Measurements from ENCODE around the gene CCR5AS. TPM values are rescaled to one million over a fixed set of nuclear protein-coding genes. Genes with fewer than 3 reads are reported as not detected.
"Not testable (repeated sequence)": the region's sequence is repeated elsewhere in the genome, so short reads cannot be mapped to it uniquely, and the experiment has no call there.

CCR5AS gene

DNA sequence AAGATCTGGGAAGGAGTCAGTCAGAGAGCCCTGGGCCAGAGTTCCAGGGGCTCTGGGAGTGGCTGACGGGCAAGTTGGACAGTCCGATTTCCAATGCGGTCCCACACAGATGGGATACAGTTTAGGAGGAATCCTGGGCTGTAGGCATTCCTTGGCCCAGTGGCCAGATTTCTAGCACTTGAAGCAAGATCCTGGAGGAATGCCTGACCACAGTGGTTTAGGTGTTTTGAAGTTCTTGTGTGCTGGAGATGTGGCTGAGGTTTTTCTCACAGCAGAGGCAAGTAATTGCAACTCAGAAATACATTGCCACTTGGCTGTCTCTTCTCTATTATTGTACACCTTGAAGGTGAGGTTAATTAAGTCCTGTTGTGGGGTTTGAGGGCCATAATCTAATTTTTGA is 76.2 kb downstream of the CCR5AS start:
- H3K27ac Mint-ChIP-seq, DNase-seq, H3K36me3 Mint-ChIP-seq, H3K9me3 Mint-ChIP-seq, POLR2A ChIA-PET, ATAC-seq, H3K27me3 Mint-ChIP-seq, H3K4me3 Mint-ChIP-seq, H3K4me1 Mint-ChIP-seq: not testable (repeated sequence)

DNA sequence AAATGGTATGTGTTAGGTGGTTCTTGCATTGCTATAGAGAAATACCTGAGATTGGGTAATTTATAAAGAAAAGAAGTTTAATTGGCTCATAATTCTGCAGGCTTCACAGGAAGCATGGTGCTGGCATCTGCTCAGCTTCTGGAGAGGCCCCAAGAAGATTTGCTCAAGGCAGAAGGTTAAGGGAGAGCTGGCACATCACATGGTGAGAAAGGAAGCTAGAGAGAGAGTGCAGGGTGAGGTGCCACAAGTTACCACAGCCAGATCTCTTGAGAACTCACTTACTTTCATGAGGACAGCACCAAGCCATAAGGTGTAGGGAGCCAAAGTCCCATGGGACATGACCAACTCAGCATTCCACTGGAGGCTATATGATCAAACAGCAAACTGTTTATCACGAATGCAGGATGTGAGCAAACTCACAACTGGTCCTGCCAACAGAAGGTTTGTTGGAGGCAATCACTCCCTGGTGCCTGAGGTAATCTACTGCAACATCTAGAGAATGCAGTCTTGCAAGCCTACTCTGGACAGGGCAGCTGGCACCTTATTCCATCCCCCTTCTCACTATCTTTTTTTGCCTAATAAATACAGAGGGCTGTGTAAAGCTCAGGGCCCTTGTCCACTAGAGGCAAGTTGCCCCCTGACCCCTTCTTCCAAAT is 81.1 kb downstream of the CCR5AS start:
- ATAC-seq (no peak), DNase-seq (no peak)
- POLR2A ChIA-PET = no interaction called here
- no peaks in the 10 kb centered on the region for H3K36me3 Mint-ChIP-seq
- no peaks in the 10 kb centered on the region for H3K27me3 Mint-ChIP-seq
- H3K27ac Mint-ChIP-seq = no peak overlapping the region
- H3K9me3 Mint-ChIP-seq = peaks cover 0 to 6% (median 0%) of the 10 kb centered on the region in 9 donors
- H3K4me3 Mint-ChIP-seq = no peak overlapping the region
- peaks cover 0 to 27% (median 2%) of the 10 kb centered on the region in 4 donors for H3K4me1 Mint-ChIP-seq

DNA sequence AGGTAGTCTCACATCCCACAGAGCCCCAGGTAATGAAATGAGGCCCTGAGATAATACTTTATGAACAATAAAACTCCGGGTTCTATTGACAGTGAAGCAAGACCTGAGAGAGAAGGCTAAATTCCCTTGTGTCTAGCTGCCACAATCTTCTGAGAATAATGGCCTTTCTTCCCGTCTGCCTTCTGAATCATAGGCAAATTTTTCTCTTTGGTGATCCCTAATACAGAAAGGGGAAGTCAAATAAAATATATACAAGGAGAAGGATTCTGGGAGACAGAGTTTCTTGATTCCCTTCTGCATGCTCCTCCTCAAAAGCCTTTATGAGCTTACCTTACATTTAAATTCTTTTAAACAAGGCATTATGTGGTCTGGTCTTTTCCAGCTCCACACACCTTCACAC is 82.8 kb downstream of the CCR5AS start:
- H3K27me3 Mint-ChIP-seq = no peaks in the 10 kb centered on the region
- ATAC-seq = no peak
- no peak for DNase-seq
- no peaks in the 10 kb centered on the region for H3K36me3 Mint-ChIP-seq
- POLR2A ChIA-PET = no interaction called here
- H3K4me1 Mint-ChIP-seq = peaks cover 0 to 34% (median 2%) of the 10 kb centered on the region in 4 donors
- peaks cover 0 to 6% (median 0%) of the 10 kb centered on the region in 9 donors for H3K9me3 Mint-ChIP-seq
- no peak overlapping the region for H3K4me3 Mint-ChIP-seq
- no peak overlapping the region for H3K27ac Mint-ChIP-seq

DNA sequence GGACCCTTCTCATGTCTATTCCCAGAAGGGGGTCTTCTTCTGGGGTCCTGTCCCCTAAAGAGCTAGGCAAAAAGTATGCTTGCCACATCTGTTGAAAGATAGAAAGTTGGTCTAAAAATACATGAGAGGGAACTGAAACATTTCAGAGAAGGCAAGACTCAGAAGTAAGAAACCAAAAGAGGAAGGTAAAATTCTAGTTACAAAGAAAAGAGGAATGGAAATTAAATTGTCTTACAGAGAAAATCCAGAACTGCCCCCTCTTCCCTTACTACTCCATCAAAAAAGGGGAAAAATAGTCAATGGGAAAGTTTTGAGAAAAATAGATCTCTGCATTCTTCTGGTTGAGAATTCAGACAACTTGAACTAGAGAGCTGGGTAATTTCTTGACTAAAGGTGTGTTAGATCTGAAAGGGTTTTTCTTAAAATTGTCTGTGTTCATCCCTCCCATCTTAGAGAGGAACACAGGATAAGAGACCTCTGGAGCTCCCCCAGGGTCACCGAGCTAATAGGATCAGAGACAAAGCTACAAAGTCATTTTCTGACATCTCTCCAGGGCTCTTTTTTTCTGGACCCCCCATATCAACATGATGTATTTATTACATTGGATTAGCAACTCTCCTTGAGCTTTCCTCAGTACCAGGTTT is 85.3 kb downstream of the CCR5AS start:
- peaks cover 0 to 38% (median 2%) of the 10 kb centered on the region in 4 donors for H3K4me1 Mint-ChIP-seq
- peaks cover 0 to 5% (median 0%) of the 10 kb centered on the region in 3 donors for H3K36me3 Mint-ChIP-seq
- DNase-seq (no peak), ATAC-seq (no peak)
- H3K4me3 Mint-ChIP-seq = peak overlapping the region in 1 of 10 donors; percentile 61
- peaks cover 0 to 1% (median 0%) of the 10 kb centered on the region in 5 donors for H3K27me3 Mint-ChIP-seq
- POLR2A ChIA-PET = no interaction called here
- H3K9me3 Mint-ChIP-seq = peaks cover 0 to 21% (median 5%) of the 10 kb centered on the region in 9 donors
- peak overlapping the region in 1 of 10 donors; percentile 27 for H3K27ac Mint-ChIP-seq

DNA sequence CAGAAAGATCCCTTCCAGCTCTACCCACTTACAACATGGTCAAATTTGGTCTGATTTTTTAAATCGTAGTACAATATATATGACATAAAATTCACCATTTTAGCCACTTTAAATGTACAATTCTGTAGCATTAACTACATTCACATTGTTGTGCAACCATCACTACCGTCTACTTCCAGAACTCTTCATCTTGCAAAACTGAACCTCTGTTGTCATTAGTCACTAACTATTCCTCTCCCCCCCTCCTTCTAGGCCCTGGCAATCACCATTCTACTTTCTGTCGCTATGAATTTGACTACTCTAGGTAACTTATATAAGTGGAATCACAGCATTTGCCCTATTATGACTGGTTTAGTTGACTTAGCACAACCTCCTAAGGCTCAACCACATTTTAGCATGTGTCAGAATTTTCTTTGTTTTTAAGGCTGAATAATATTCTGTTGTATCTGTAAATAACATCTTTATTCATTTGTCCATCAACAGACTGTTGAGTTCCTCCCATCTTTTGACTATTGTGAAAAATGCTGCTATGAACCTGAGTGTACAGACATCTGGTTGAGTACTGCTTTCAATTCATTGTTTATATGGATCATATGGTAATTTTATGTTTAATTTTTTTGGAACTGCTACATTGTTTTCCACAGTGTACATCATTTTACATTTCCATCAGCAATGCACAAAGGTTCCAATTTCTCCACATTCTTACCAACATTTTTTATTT is 88.5 kb downstream of the CCR5AS start:
- DNase-seq (no peak), ATAC-seq (no peak)
- H3K27ac Mint-ChIP-seq = no peak overlapping the region
- H3K27me3 Mint-ChIP-seq = peaks cover 0 to 1% (median 0%) of the 10 kb centered on the region in 5 donors
- peaks cover 0 to 54% (median 0%) of the 10 kb centered on the region in 4 donors for H3K4me1 Mint-ChIP-seq
- peaks cover 0 to 6% (median 5%) of the 10 kb centered on the region in 3 donors for H3K36me3 Mint-ChIP-seq
- POLR2A ChIA-PET = no interaction called here
- H3K4me3 Mint-ChIP-seq = no peak overlapping the region
- peaks cover 0 to 18% (median 5%) of the 10 kb centered on the region in 9 donors for H3K9me3 Mint-ChIP-seq

DNA sequence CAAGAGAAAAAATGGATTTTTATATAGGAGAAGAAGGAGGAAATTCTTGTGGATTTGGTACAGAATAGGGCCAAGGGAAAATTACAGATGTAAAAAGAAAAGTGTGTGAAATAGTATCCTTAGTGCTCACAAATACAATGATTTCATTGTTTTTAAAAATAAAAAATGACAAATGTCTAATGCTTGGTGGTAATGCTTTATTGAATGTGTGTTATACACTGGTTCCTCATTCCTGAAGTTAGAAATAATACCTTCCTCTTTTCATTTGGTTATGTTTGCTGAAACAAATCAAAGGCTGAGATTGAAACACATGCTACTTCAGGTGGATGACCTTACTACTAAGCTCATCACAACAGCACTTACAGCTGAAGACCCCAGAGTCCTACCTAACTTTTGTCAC is 90.7 kb downstream of the CCR5AS start:
- peaks cover 0 to 1% (median 0%) of the 10 kb centered on the region in 5 donors for H3K27me3 Mint-ChIP-seq
- H3K9me3 Mint-ChIP-seq = peaks cover 0 to 15% (median 5%) of the 10 kb centered on the region in 9 donors
- no peak overlapping the region for H3K27ac Mint-ChIP-seq
- H3K4me1 Mint-ChIP-seq = peaks cover 0 to 39% (median 0%) of the 10 kb centered on the region in 4 donors
- no peak overlapping the region for H3K4me3 Mint-ChIP-seq
- no peak for ATAC-seq
- POLR2A ChIA-PET = no interaction called here
- DNase-seq = no peak
- peaks cover 0 to 6% (median 5%) of the 10 kb centered on the region in 3 donors for H3K36me3 Mint-ChIP-seq

DNA sequence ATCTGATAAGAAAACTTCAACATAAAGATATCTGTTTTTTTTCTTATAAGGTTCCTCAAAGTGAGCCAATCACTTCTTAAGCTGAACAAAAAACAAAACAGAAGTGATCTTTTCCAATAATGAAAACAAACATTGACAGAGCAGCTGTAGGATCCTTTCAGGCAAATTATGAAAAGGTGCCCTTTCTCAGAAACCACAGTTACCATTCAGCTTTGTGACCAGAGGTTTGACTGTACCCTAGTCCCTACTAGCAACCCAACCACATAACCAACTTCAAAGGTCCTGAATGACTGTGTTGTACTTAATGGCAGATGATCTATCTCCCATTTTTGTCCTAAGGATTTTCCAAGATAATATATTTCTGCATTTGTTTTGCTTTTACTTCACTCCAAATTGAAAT is 92.3 kb downstream of the CCR5AS start:
- H3K9me3 Mint-ChIP-seq = peaks cover 0 to 15% (median 5%) of the 10 kb centered on the region in 9 donors
- H3K27me3 Mint-ChIP-seq = peaks cover 0 to 1% (median 0%) of the 10 kb centered on the region in 5 donors
- no peak overlapping the region for H3K4me3 Mint-ChIP-seq
- no peak overlapping the region for H3K27ac Mint-ChIP-seq
- DNase-seq (no peak), ATAC-seq (no peak)
- POLR2A ChIA-PET = no interaction called here
- H3K4me1 Mint-ChIP-seq = peaks cover 0 to 30% (median 0%) of the 10 kb centered on the region in 4 donors
- peaks cover 0 to 6% (median 5%) of the 10 kb centered on the region in 3 donors for H3K36me3 Mint-ChIP-seq

Other genes starting within 250 kb of the CCR5AS start
- under 1 TPM; 0.55 to 0.94 TPM for gene CCR1, start 198.8 kb downstream of the CCR5AS start, total RNA-seq
- gene CCR1, start 198.8 kb downstream of the CCR5AS start, polyA plus RNA-seq = 1 to 10 TPM in 1 of 3 donors, under 1 TPM in 1, not detected in 1; 0.11 to 2.0 TPM
- not detected for gene CCR3, start 164.6 kb downstream of the CCR5AS start, total RNA-seq
- gene CCR3, start 164.6 kb downstream of the CCR5AS start, polyA plus RNA-seq = not detected
- under 1 TPM in 1 of 2 experiments, not detected in 1; 0.16 TPM for gene CCR2, start 53.0 kb downstream of the CCR5AS start, total RNA-seq
- gene CCR2, start 53.0 kb downstream of the CCR5AS start, polyA plus RNA-seq = under 1 TPM in 2 of 3 donors, not detected in 1; 0.42 to 0.56 TPM
- gene CCR5, start 36.1 kb downstream of the CCR5AS start, total RNA-seq = under 1 TPM; 0.23 to 0.47 TPM
- gene CCR5, start 36.1 kb downstream of the CCR5AS start, polyA plus RNA-seq = 1 to 10 TPM in 1 of 3 donors, under 1 TPM in 1, not detected in 1; 0.27 to 4.5 TPM
- 1 to 10 TPM; 1.5 to 2.8 TPM for gene CCRL2, start 193 bp upstream of the CCR5AS start, total RNA-seq
- 1 to 10 TPM in 2 of 3 donors, not detected in 1; 1.1 to 1.2 TPM for gene CCRL2, start 193 bp upstream of the CCR5AS start, polyA plus RNA-seq
- gene LTF, start 57.8 kb upstream of the CCR5AS start, total RNA-seq = not detected
- not detected for gene LTF, start 57.8 kb upstream of the CCR5AS start, polyA plus RNA-seq
- not detected for gene RTP3, start 90.9 kb upstream of the CCR5AS start, total RNA-seq
- not detected for gene RTP3, start 90.9 kb upstream of the CCR5AS start, polyA plus RNA-seq
- under 1 TPM; 0.26 to 0.33 TPM for gene LRRC2, start 159.2 kb upstream of the CCR5AS start, total RNA-seq
- not detected for gene LRRC2, start 159.2 kb upstream of the CCR5AS start, polyA plus RNA-seq
- gene FAM240A, start 205.5 kb upstream of the CCR5AS start, total RNA-seq = not detected
- gene FAM240A, start 205.5 kb upstream of the CCR5AS start, polyA plus RNA-seq = not detected